HFFc6 (cell line): ENCODE results near the gene NECTIN1. TPM values are rescaled to one million over a fixed set of nuclear protein-coding genes. Genes with fewer than 3 reads are reported as not detected.

Experiments
- DNase-seq: peaks from one replicate; pipeline ENCODE4 v3.0.0-alpha.2; 2018
- H3K27ac Mint-ChIP-seq: 2 replicates; pipeline ENCODE4 v1.8.0; 2020; ENCODE audit warnings: mild to moderate bottlenecking, mixed read lengths
- H3K27me3 Mint-ChIP-seq: 2 replicates; pipeline ENCODE4 v1.8.0; 2021; ENCODE audit warnings: mild to moderate bottlenecking, moderate library complexity, mixed read lengths; ENCODE audit not compliant: insufficient read depth
- H3K36me3 Mint-ChIP-seq: 2 replicates; pipeline ENCODE4 v1.8.0; 2021; ENCODE audit warnings: low read depth, mixed read lengths
- H3K4me1 Mint-ChIP-seq: 2 replicates; pipeline ENCODE4 v1.8.0; 2020; ENCODE audit warnings: low read depth, mixed read lengths
- H3K4me3 Mint-ChIP-seq: 2 replicates; pipeline ENCODE4 v1.8.0; 2020; ENCODE audit warnings: mild to moderate bottlenecking, moderate library complexity, mixed read lengths
- H3K9me3 Mint-ChIP-seq: 2 replicates; pipeline ENCODE4 v1.8.0; 2020; ENCODE audit warnings: mild to moderate bottlenecking, mixed read lengths
- CTCF ChIP-seq: fragments of 200-600 bp; sonication (generic); IDR thresholded peaks from 2 replicates; pipeline ENCODE4 v1.5.0; 2021; ENCODE audit warnings: antibody characterized with exemption, mild to moderate bottlenecking
- total RNA-seq, 6 experiments: library from RNA; stranded (reverse); fragmentation: NEBNext Ultra II Directional; extraction: Animal tissue kit (Norgen Biotek cat#: 25700); gene quantifications; 2 replicates in 1 of 6; 3 replicates in 5 of 6; pipeline ENCODE4 v1.2.3, GENCODE V29; 2021

The NECTIN1 gene
- total RNA-seq, 6 experiments from 2014 or later: 4.1 to 7.9 (median 6.6) TPM

GRCh38 chr11:119742263-119742861 is 13.4 kb upstream of the NECTIN1 start:
- no peaks in the 10 kb centered on the region for H3K36me3 Mint-ChIP-seq
- H3K4me1 Mint-ChIP-seq: no peaks in the 10 kb centered on the region
- H3K27me3 Mint-ChIP-seq: peaks cover 40% of the 10 kb centered on the region
- H3K9me3 Mint-ChIP-seq: no peaks in the 10 kb centered on the region
- no peak overlapping the region for H3K27ac Mint-ChIP-seq
- no peak overlapping the region for H3K4me3 Mint-ChIP-seq
- no peak for DNase-seq
- no peak for TF ChIP-seq CTCF

- Mint-ChIP-seq H3K27ac (no peak overlapping the region), H3K36me3 (no peaks in the 10 kb centered on the region), H3K4me3 (no peak overlapping the region), H3K4me1 (no peaks in the 10 kb centered on the region), H3K27me3 (peaks cover 43% of the 10 kb centered on the region), H3K9me3 (no peaks in the 10 kb centered on the region)
- no peak for DNase-seq
- peak; percentile 93 for TF ChIP-seq CTCF
These were observed 12.6 kb upstream of the NECTIN1 start for GRCh38 chr11:119741369-119742262.

GRCh38 chr11:119739975-119740374 is 11.0 kb upstream of the NECTIN1 start:
- Mint-ChIP-seq H3K36me3 (no peaks in the 10 kb centered on the region), H3K4me1 (no peaks in the 10 kb centered on the region), H3K9me3 (no peaks in the 10 kb centered on the region), H3K4me3 (no peak overlapping the region), H3K27ac (no peak overlapping the region), H3K27me3 (peaks cover 43% of the 10 kb centered on the region)
- DNase-seq: no peak
- no peak for TF ChIP-seq CTCF

GRCh38 chr11:119739021-119739703 is 10.2 kb upstream of the NECTIN1 start:
- Mint-ChIP-seq H3K4me1 (no peaks in the 10 kb centered on the region), H3K36me3 (no peaks in the 10 kb centered on the region), H3K27ac (no peak overlapping the region), H3K9me3 (no peaks in the 10 kb centered on the region), H3K27me3 (peaks cover 47% of the 10 kb centered on the region), H3K4me3 (no peak overlapping the region)
- no peak for DNase-seq
- no peak for TF ChIP-seq CTCF

GRCh38 chr11:119738059-119738439 is 9.0 kb upstream of the NECTIN1 start:
- Mint-ChIP-seq H3K27ac (no peak overlapping the region), H3K4me1 (no peaks in the 10 kb centered on the region), H3K27me3 (peaks cover 47% of the 10 kb centered on the region), H3K36me3 (no peaks in the 10 kb centered on the region), H3K9me3 (no peaks in the 10 kb centered on the region), H3K4me3 (no peak overlapping the region)
- no peak for TF ChIP-seq CTCF
- DNase-seq: no peak
